ENCODE data around the gene KCTD10. TPM values are rescaled to one million over a fixed set of nuclear protein-coding genes. Genes with fewer than 3 reads are reported as not detected.

Gene KCTD10
- total RNA-seq, 1 experiment from 2014 or later, result 71.3 TPM

- H3K27me3 ChIP-seq (ENCODE audit: insufficient read depth, low read length), result no peaks in the 10 kb centered on the region
- H3K27ac ChIP-seq (ENCODE audit: insufficient read length, low read depth, low read length), result no peak overlapping the region
- no peaks in the 10 kb centered on the region for H3K79me2 ChIP-seq (ENCODE audit: insufficient read depth, low read length)
- H2AK5ac ChIP-seq (ENCODE audit: insufficient read length, low read length), result no peak overlapping the region
- no peaks in the 10 kb centered on the region for H3K79me1 ChIP-seq (ENCODE audit: insufficient read depth, low read depth, low read length, poor library complexity, severe bottlenecking)
- Mint-ChIP-seq H3K27me3 (ENCODE audit: low read depth) (no peaks in the 10 kb centered on the region), H3K36me3 (ENCODE audit: insufficient read depth in 1 of 3, low read depth in 3 of 3) (peaks cover 32 to 89% (median 71%) of the 10 kb centered on the region in 3 experiments; a peak in 6 of 7 replicates), H3K27ac (peak overlapping the region in 2 of 3 experiments; percentile 38 to 77; a peak in 3 of 7 replicates), H3K9me3 (no peaks in the 10 kb centered on the region), H3K4me1 (no peaks in the 10 kb centered on the region), H3K4me3 (no peak overlapping the region)
- no peaks in the 10 kb centered on the region for H3K23me2 ChIP-seq (ENCODE audit: insufficient read length, low read depth, low read length, poor library complexity, severe bottlenecking)
- H2BK120ac ChIP-seq (ENCODE audit: low read depth, low read length, poor library complexity, severe bottlenecking), result no peak overlapping the region
- WGBS (ENCODE audit: extremely low coverage, insufficient read length, low lambda C conversion rate), result no CpG with 5 or more reads among the region's 16 CpGs
- no peaks in the 10 kb centered on the region for H4K20me1 ChIP-seq (ENCODE audit: control insufficient read depth, insufficient read depth, insufficient read length)
- H3K4me2 ChIP-seq (ENCODE audit: insufficient read depth, insufficient read length, low read length), result no peak overlapping the region
- H4K8ac ChIP-seq (replicated peaks; ENCODE audit: insufficient read length, low read depth, low read length), result no peak overlapping the region
- no peak overlapping the region for H3K23ac ChIP-seq (ENCODE audit: insufficient read length, low read depth, low read length)
- no peak overlapping the region for H2BK5ac ChIP-seq (ENCODE audit: insufficient read length, low read length)
- H3K56ac ChIP-seq (ENCODE audit: insufficient read length, low read depth, low read length), result no peak overlapping the region
- no peak overlapping the region for H3K18ac ChIP-seq (ENCODE audit: insufficient read length, low read depth, low read length)
- no peak overlapping the region for H3T11ph ChIP-seq (ENCODE audit: low read length)
- no peak overlapping the region for H4K91ac ChIP-seq (ENCODE audit: insufficient read length, low read depth, low read length)
- no peak overlapping the region for H2BK15ac ChIP-seq (ENCODE audit: low read depth, low read length)
- H3K4me1 ChIP-seq (ENCODE audit: insufficient read depth, low read length), result no peaks in the 10 kb centered on the region
- H3K14ac ChIP-seq (ENCODE audit: insufficient read depth, low read length), result no peak overlapping the region
- no peak overlapping the region for H4K5ac ChIP-seq (ENCODE audit: insufficient read length, low read depth, low read length)
- no peak for TF ChIP-seq CTCF (conservative IDR thresholded peaks at IDR 0.05)
- no peak overlapping the region for H2BK12ac ChIP-seq (ENCODE audit: insufficient read length, low read depth, low read length)
- H3K9ac ChIP-seq (ENCODE audit: extremely low read depth, insufficient read length, low read length), result no peak overlapping the region
- H3K9me3 ChIP-seq (ENCODE audit: control insufficient read depth, low read depth, low read length), result no peaks in the 10 kb centered on the region
- H2BK20ac ChIP-seq (ENCODE audit: low read depth, low read length, poor library complexity, severe bottlenecking), result no peak overlapping the region
- H3K4ac ChIP-seq (ENCODE audit: low read depth, low read length), result no peak overlapping the region
- H2AFZ ChIP-seq (ENCODE audit: low read length), result no peak overlapping the region
- no peak for DNase-seq
These were observed 27.1 kb downstream of the KCTD10 start for GRCh38 chr12:109449845-109450532.
